Left forelimb (tissue), 1 donor: ENCODE results near the gene BLM.

Experiments used
- DNase-seq: peaks from one replicate; pipeline ENCODE4 v3.0.0-alpha.2; 2018; ENCODE audit warnings: low spot score

The BLM gene

GRCh38 chr15:90851940-90852339, 134.8 kb downstream of the BLM start:
- DNase-seq: no peak

GRCh38 chr15:90855139-90855538, 138.0 kb downstream of the BLM start:
- DNase-seq: no peak

- DNase-seq: no peak
Measured at GRCh38 chr15:90857337-90857736, 140.2 kb downstream of the BLM start.

- no peak for DNase-seq
Measured at GRCh38 chr15:90857883-90858443, 140.8 kb downstream of the BLM start.

- no peak for DNase-seq
Measured at GRCh38 chr15:90859234-90860131, 142.3 kb downstream of the BLM start.

- DNase-seq: no peak
Measured at GRCh38 chr15:90860450-90860849, 143.3 kb downstream of the BLM start.

- DNase-seq: no peak
Measured at GRCh38 chr15:90860942-90861675, 144.0 kb downstream of the BLM start.

- DNase-seq: no peak
Measured at GRCh38 chr15:90862487-90862886, 145.3 kb downstream of the BLM start.

GRCh38 chr15:90862964-90863778, 146.0 kb downstream of the BLM start:
- DNase-seq: no peak

- no peak for DNase-seq
Measured at GRCh38 chr15:90863987-90864386, 146.8 kb downstream of the BLM start.

GRCh38 chr15:90864507-90864906, 147.4 kb downstream of the BLM start:
- DNase-seq: no peak

GRCh38 chr15:90865702-90866101, 148.6 kb downstream of the BLM start:
- no peak for DNase-seq
